Measurements from ENCODE around the gene VWA7.
A peak's percentile ranks its signal among the peaks of the same experiment; 100 is the strongest.

Gene VWA7

DNA sequence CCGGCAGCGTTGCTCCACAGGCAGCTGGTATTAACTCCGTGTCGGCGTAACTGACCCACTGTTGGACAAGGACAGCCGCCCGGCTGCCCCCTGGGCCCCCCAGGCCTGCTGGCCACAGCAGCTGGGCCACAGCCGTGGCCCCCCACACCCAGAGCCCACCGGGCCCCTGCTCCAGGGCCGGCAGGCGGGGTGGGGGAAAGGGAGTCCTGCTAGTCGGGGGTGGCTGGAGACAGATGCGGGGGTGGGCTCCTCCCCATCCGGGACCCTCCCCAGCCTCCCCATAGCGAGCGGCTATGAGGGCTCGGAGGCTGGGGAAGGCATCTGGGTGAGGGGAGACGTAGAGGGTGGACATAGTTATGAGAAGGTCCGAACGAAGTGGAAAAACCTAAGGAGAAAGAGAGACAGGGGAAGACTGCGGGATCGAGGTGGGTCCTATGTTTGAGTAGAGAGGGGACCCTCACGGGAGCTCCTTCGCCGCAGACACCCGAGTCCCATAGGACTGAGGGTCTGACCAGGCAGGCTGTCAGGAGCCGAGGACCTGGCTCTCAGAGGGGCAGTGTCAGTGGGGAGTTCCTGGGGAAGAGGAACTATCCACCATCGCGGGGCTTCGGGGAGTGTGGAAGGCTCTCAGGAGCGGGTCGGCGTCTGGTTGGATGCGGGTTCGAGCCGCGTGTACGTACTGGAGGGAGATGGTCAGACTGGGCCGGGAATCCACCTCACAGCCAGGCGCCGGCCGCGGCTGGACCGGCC lies 17.9 kb upstream of the VWA7 start (continued):
- TF ChIP-seq, protein P1, sequence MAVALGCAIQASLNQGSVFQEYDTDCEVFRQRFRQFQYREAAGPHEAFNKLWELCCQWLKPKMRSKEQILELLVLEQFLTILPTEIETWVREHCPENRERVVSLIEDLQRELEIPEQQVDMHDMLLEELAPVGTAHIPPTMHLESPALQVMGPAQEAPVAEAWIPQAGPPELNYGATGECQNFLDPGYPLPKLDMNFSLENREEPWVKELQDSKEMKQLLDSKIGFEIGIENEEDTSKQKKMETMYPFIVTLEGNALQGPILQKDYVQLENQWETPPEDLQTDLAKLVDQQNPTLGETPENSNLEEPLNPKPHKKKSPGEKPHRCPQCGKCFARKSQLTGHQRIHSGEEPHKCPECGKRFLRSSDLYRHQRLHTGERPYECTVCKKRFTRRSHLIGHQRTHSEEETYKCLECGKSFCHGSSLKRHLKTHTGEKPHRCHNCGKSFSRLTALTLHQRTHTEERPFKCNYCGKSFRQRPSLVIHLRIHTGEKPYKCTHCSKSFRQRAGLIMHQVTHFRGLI (tag by site-specific recombination; IDR thresholded peaks at IDR 0.05): 0 out of 2 replicates have a peak, but pooled peaks have one; percentile 15
- TF ChIP-seq ZNF747 (tag by site-specific recombination; IDR thresholded peaks at IDR 0.05) (no peak), KLF7 (tag by site-specific recombination; IDR thresholded peaks at IDR 0.05; ENCODE audit: borderline replicate concordance) (no peak), PRDM4 (tag by site-specific recombination; IDR thresholded peaks at IDR 0.05) (no peak), EGR2 (tag by site-specific recombination; IDR thresholded peaks at IDR 0.05; ENCODE audit: low read depth) (peak; percentile 36; the same call in 1 of the 2 replicates), ZNF202 (tag by site-specific recombination; IDR thresholded peaks at IDR 0.05; ENCODE audit: borderline replicate concordance) (no peak), TRIM28 (IDR thresholded peaks at IDR 0.05; ENCODE audit: borderline replicate concordance, low read length) (no peak), ZBTB11 (tag by site-specific recombination; conservative IDR thresholded peaks at IDR 0.05; ENCODE audit: low read depth) (0 out of 2 replicates have a peak, but pooled peaks have one; percentile 5)

- Histone ChIP-seq H3K9me3 (ENCODE audit: control insufficient read depth, insufficient read depth, low read depth, low read length) (no peaks in the 10 kb centered on the region), H3K4me3 (ENCODE audit: low read depth, low read length) (peak overlapping the region; percentile 81), H3K36me3 (ENCODE audit: control insufficient read depth in 2 of 2, insufficient read depth in 1 of 2, low read length in 2 of 2) (peaks cover 14 to 44% of the 10 kb centered on the region in 2 experiments), H3K4me1 (ENCODE audit: control insufficient read depth, insufficient read depth, low read length) (no peaks in the 10 kb centered on the region; the same call in 1 of the 2 replicates), H3K27ac (ENCODE audit: extremely low read depth, low read depth, low read length) (peak overlapping the region; percentile 93; the same call in 1 of the 2 replicates)
- ChIA-PET POLR2A (interaction anchor here (1.0 to 5.9 kb wide), 8 partner anchors 12 to 247 kb away, joined by 3 to 138 read pairs (median 12); partner anchors contain the start of genes DDAH2, HSPA1A, HSPA1B and HSPA1L), CTCF (interaction anchor here (0.6 to 4.9 kb wide), 9 partner anchors 13 to 349 kb away, joined by 3 to 55 read pairs (median 5); partner anchors contain the start of genes CLIC1 and LSM2)
- TF ChIP-seq KLF8 (tag by site-specific recombination; IDR thresholded peaks at IDR 0.05) (0 out of 2 replicates have a peak, but pooled peaks have one; percentile 12), PRDM1 (tag by site-specific recombination; IDR thresholded peaks at IDR 0.05) (peak; percentile 88), ZBTB17 (tag by site-specific recombination; IDR thresholded peaks at IDR 0.05) (peak; percentile 92), ZNF600 (tag by site-specific recombination; IDR thresholded peaks at IDR 0.05) (peak; percentile 43; the same call in 1 of the 2 replicates), ZEB2 (tag by site-specific recombination; IDR thresholded peaks at IDR 0.05) (0 out of 2 replicates have a peak, but pooled peaks have one; percentile 38), ZNF24 (tag by site-specific recombination; IDR thresholded peaks at IDR 0.05) (no peak), SP3 (tag by site-specific recombination; IDR thresholded peaks at IDR 0.05) (0 out of 2 replicates have a peak, but pooled peaks have one; percentile 17), ZNF629 (tag by site-specific recombination; IDR thresholded peaks at IDR 0.05) (peak; percentile 47; the same call in 1 of the 2 replicates), ZNF76 (tag by site-specific recombination; IDR thresholded peaks at IDR 0.05; ENCODE audit: borderline replicate concordance, low read depth) (peak; percentile 12; the same call in 1 of the 2 replicates), ZNF366 (tag by site-specific recombination; conservative IDR thresholded peaks at IDR 0.05) (peak; percentile 76), ZNF335 (tag by site-specific recombination; conservative IDR thresholded peaks at IDR 0.05) (peak; percentile 71), GLIS1 (tag by site-specific recombination; IDR thresholded peaks at IDR 0.05) (peak; percentile 46; the same call in 1 of the 2 replicates), GLI2 (tag by site-specific recombination; IDR thresholded peaks at IDR 0.05; ENCODE audit: borderline replicate concordance, low read depth) (no peak)
- TF ChIP-seq, protein P2, sequence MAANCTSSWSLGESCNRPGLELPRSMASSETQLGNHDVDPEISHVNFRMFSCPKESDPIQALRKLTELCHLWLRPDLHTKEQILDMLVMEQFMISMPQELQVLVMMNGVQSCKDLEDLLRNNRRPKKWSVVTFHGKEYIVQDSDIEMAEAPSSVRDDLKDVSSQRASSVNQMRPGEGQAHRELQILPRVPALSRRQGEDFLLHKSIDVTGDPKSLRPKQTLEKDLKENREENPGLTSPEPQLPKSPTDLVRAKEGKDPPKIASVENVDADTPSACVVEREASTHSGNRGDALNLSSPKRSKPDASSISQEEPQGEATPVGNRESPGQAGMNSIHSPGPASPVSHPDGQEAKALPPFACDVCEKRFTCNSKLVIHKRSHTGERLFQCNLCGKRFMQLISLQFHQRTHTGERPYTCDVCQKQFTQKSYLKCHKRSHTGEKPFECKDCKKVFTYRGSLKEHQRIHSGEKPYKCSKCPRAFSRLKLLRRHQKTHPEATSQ (tag by site-specific recombination; IDR thresholded peaks at IDR 0.05): no peak
Measured at GRCh38 chr6:31794294-31794865, 17.3 kb upstream of the VWA7 start.
